Measurements from ENCODE around the gene RNF208. TPM values are rescaled to one million over a fixed set of nuclear protein-coding genes. Genes with fewer than 3 reads are reported as not detected.
"Not testable (repeated sequence)": the region's sequence is repeated elsewhere in the genome, so short reads cannot be mapped to it uniquely, and the experiment has no call there.

The RNF208 gene
- total RNA-seq, 1 donor, result not detected

DNA sequence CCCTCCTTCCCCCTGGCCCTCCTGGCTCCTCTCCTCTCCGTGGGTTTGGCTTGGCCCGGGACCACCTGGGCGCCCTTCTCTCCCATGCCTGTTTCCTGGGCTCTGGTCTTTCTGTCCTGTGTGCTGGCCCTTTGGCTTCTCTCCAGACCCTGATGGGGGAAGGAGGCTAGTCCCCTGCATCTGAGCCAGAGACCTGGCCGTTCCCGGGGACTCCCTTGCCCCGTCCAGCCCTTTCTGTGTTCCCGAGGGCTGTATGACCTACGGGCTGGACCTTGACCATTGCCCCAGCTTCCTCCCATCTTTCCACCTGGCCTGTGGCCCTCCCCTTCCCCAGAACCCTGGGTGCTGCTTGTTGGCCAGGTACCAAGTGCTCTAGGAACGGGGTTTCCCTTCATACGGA lies 41.5 kb upstream of the RNF208 start:
- peaks cover 5% of the 10 kb centered on the region for H4K20me1 ChIP-seq (ENCODE audit: insufficient read depth, low read length)
- H3K9me3 ChIP-seq (ENCODE audit: low read depth, low read length), result no peaks in the 10 kb centered on the region
- no peaks in the 10 kb centered on the region for H3K27me3 ChIP-seq (ENCODE audit: insufficient read depth, low read length)
- no peak overlapping the region for H3K4me3 ChIP-seq (ENCODE audit: insufficient read depth, low read length)
- no peak for TF ChIP-seq CTCF (IDR thresholded peaks at IDR 0.05; ENCODE audit: extremely low read depth, low read depth, low read length)
- H2AFZ ChIP-seq (ENCODE audit: low read length), result no peak overlapping the region
- peaks cover 41% of the 10 kb centered on the region for H3K36me3 ChIP-seq (ENCODE audit: insufficient read depth, low read length)
- H3K4me2 ChIP-seq (ENCODE audit: insufficient read depth, low read length), result no peak overlapping the region
- DNase-seq (ENCODE audit: insufficient read length, low spot score, missing footprints), result peak; percentile 29
- H3K79me2 ChIP-seq (ENCODE audit: insufficient read depth, low read length), result peaks cover 11% of the 10 kb centered on the region
- H3K27ac ChIP-seq (ENCODE audit: low read depth, low read length), result no peak overlapping the region
- H3K4me1 ChIP-seq (ENCODE audit: insufficient read depth, low read length), result peaks cover 9% of the 10 kb centered on the region

DNA sequence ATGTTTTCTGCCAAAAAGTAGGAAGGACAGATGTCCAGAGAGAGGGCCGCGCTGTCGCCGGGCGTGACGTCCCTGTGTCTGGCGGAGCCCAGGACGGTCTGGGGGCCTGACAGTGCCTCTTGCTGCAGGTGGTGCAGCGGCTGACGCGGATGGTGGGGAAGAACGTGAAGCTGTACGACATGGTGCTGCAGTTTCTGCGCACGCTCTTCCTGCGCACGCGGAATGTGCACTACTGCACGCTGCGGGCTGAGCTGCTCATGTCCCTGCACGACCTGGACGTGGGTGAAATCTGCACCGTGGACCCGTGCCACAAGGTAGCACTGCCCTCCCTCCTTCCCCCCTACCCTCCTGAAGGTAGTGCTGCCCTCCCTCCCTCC lies 40.9 kb upstream of the RNF208 start:
- no peak overlapping the region for H3K4me2 ChIP-seq (ENCODE audit: insufficient read depth, low read length)
- H3K27ac ChIP-seq (ENCODE audit: low read depth, low read length), result no peak overlapping the region
- H2AFZ ChIP-seq (ENCODE audit: low read length), result no peak overlapping the region
- DNase-seq (ENCODE audit: insufficient read length, low spot score, missing footprints), result peak; percentile 29
- H3K27me3 ChIP-seq (ENCODE audit: insufficient read depth, low read length), result no peaks in the 10 kb centered on the region
- H3K9me3 ChIP-seq (ENCODE audit: low read depth, low read length), result no peaks in the 10 kb centered on the region
- H3K36me3 ChIP-seq (ENCODE audit: insufficient read depth, low read length), result peaks cover 40% of the 10 kb centered on the region
- H3K79me2 ChIP-seq (ENCODE audit: insufficient read depth, low read length), result peaks cover 14% of the 10 kb centered on the region
- no peak for TF ChIP-seq CTCF (IDR thresholded peaks at IDR 0.05; ENCODE audit: extremely low read depth, low read depth, low read length)
- H3K4me3 ChIP-seq (ENCODE audit: insufficient read depth, low read length), result no peak overlapping the region
- H3K4me1 ChIP-seq (ENCODE audit: insufficient read depth, low read length), result peaks cover 4% of the 10 kb centered on the region
- H4K20me1 ChIP-seq (ENCODE audit: insufficient read depth, low read length), result peaks cover 2% of the 10 kb centered on the region

GRCh38 chr9:137262173-137262908 lies 40.3 kb upstream of the RNF208 start:
- H3K27me3 ChIP-seq (ENCODE audit: insufficient read depth, low read length); H4K20me1 ChIP-seq (ENCODE audit: insufficient read depth, low read length); DNase-seq (ENCODE audit: insufficient read length, low spot score, missing footprints); H3K4me2 ChIP-seq (ENCODE audit: insufficient read depth, low read length); H3K4me3 ChIP-seq (ENCODE audit: insufficient read depth, low read length); H3K9me3 ChIP-seq (ENCODE audit: low read depth, low read length); H3K4me1 ChIP-seq (ENCODE audit: insufficient read depth, low read length); H2AFZ ChIP-seq (ENCODE audit: low read length); H3K27ac ChIP-seq (ENCODE audit: low read depth, low read length): not testable (repeated sequence)
- peaks cover 14% of the 10 kb centered on the region for H3K79me2 ChIP-seq (ENCODE audit: insufficient read depth, low read length)
- peak; percentile 42 for TF ChIP-seq CTCF (IDR thresholded peaks at IDR 0.05; ENCODE audit: extremely low read depth, low read depth, low read length)
- peaks cover 38% of the 10 kb centered on the region for H3K36me3 ChIP-seq (ENCODE audit: insufficient read depth, low read length)

DNA sequence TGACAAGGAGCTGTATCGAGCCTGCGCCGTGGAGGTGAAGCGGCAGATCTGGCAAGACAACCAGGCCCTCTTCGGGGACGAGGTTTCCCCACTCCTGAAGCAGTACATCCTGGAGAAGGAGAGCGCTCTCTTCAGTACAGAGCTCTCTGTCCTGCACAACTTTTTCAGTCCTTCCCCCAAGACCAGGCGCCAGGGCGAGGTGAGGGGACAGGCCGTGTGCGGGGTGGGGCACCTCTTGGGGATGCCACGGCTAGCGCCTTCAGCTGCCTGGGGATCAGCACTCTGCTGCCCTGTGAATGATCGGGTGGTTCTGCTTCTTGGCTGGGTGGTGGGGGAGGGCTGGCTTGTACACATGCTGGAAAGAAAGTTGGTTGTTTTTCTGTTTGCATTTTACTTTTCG lies 34.8 kb upstream of the RNF208 start:
- Histone ChIP-seq H3K4me3 (ENCODE audit: insufficient read depth, low read length) (no peak overlapping the region), H3K9me3 (ENCODE audit: low read depth, low read length) (no peaks in the 10 kb centered on the region), H3K4me2 (ENCODE audit: insufficient read depth, low read length) (peak overlapping the region; percentile 92)

More for the DNA sequence above, 34.8 kb upstream of the RNF208 start:
- H3K36me3 ChIP-seq (ENCODE audit: insufficient read depth, low read length), result peaks cover 19% of the 10 kb centered on the region
- peak; percentile 77 for DNase-seq (ENCODE audit: insufficient read length, low spot score, missing footprints)
- H4K20me1 ChIP-seq (ENCODE audit: insufficient read depth, low read length), result peaks cover 14% of the 10 kb centered on the region
- H3K27ac ChIP-seq (ENCODE audit: low read depth, low read length), result no peak overlapping the region
- H3K27me3 ChIP-seq (ENCODE audit: insufficient read depth, low read length), result no peaks in the 10 kb centered on the region
- TF ChIP-seq CTCF (IDR thresholded peaks at IDR 0.05; ENCODE audit: extremely low read depth, low read depth, low read length), result no peak
- peaks cover 13% of the 10 kb centered on the region for H3K4me1 ChIP-seq (ENCODE audit: insufficient read depth, low read length)
- H2AFZ ChIP-seq (ENCODE audit: low read length), result no peak overlapping the region
- peaks cover 30% of the 10 kb centered on the region for H3K79me2 ChIP-seq (ENCODE audit: insufficient read depth, low read length)
